Measurements from ENCODE around the gene ELAPOR2.
A peak's percentile ranks its signal among the peaks of the same experiment; 100 is the strongest.
"Not testable (repeated sequence)": the region's sequence is repeated elsewhere in the genome, so short reads cannot be mapped to it uniquely, and the experiment has no call there.

Gene ELAPOR2

GRCh38 chr7:87044713-87045112 lies 14.7 kb downstream of the ELAPOR2 start:
- not testable (repeated sequence) for DNase-seq

GRCh38 chr7:87041586-87041985 lies 17.9 kb downstream of the ELAPOR2 start:
- DNase-seq, result not testable (repeated sequence)

- DNase-seq, result peak; percentile 26
Measured at GRCh38 chr7:87039691-87040299, 19.7 kb downstream of the ELAPOR2 start.

GRCh38 chr7:87038993-87039690 lies 20.3 kb downstream of the ELAPOR2 start:
- no peak for DNase-seq

- DNase-seq, result no peak
Measured at GRCh38 chr7:87036985-87037384, 22.5 kb downstream of the ELAPOR2 start.

- no peak for DNase-seq
Measured at GRCh38 chr7:87032604-87033339, 26.7 kb downstream of the ELAPOR2 start.

GRCh38 chr7:87029078-87029477 lies 30.4 kb downstream of the ELAPOR2 start:
- DNase-seq, result no peak

- DNase-seq, result no peak
Measured at GRCh38 chr7:87028636-87029035, 30.8 kb downstream of the ELAPOR2 start.

GRCh38 chr7:87027900-87028299 lies 31.6 kb downstream of the ELAPOR2 start:
- no peak for DNase-seq

- DNase-seq, result no peak
Measured at GRCh38 chr7:87021285-87021684, 38.2 kb downstream of the ELAPOR2 start.

- no peak for DNase-seq
Measured at GRCh38 chr7:87016606-87017005, 42.8 kb downstream of the ELAPOR2 start.

GRCh38 chr7:87013840-87014190 lies 45.6 kb downstream of the ELAPOR2 start:
- DNase-seq, result no peak

- no peak for DNase-seq
Measured at GRCh38 chr7:87013136-87013839, 46.2 kb downstream of the ELAPOR2 start.

Measured in CD4-positive, alpha-beta T cell treated with Interleukin-4 for 4 hours (primary cell).